Rectal smooth muscle tissue (tissue), 1 donor: Measurements from ENCODE around the gene ZSWIM6.

Source experiments
- H3K27ac ChIP-seq: one replicate; pipeline ENCODE4 v1.7.0; 2013; ENCODE audit warnings: low read depth, low read length, inconsistent platforms
- H3K27me3 ChIP-seq: one replicate; pipeline ENCODE4 v1.7.0; 2013; ENCODE audit warnings: low read length; ENCODE audit not compliant: control insufficient read depth, insufficient read depth
- H3K36me3 ChIP-seq: one replicate; pipeline ENCODE4 v1.7.0; 2013; ENCODE audit warnings: low read length; ENCODE audit not compliant: control insufficient read depth, insufficient read depth
- H3K4me1 ChIP-seq: one replicate; pipeline ENCODE4 v1.7.0; 2013; ENCODE audit warnings: low read length; ENCODE audit not compliant: control insufficient read depth, insufficient read depth
- H3K4me3 ChIP-seq: one replicate; pipeline ENCODE4 v1.7.0; 2013; ENCODE audit warnings: low read length
- H3K9ac ChIP-seq: one replicate; pipeline ENCODE4 v1.7.0; 2013; ENCODE audit warnings: low read length

ZSWIM6 gene

GRCh38 chr5:61331407-61332357 is at the start of gene ZSWIM6:
Gene ZSWIM6, plus strand, starts transcription at chr5:61332258. Its CDS starts 15 bp downstream, at chr5:61332273.
- Histone ChIP-seq H3K4me3 (peak within 1 kb of the TSS; percentile 94), H3K4me1 (peaks cover 19% of the 10 kb centered on the region), H3K9ac (peak within 1 kb of the TSS; percentile 94), H3K27me3 (no peaks in the 10 kb centered on the region), H3K36me3 (no peaks in the 10 kb centered on the region), H3K27ac (peak within 1 kb of the TSS; percentile 94)

GRCh38 chr5:61283471-61283870 is 48.6 kb upstream of the ZSWIM6 start:
- H3K9ac ChIP-seq: no peak overlapping the region

GRCh38 chr5:61285531-61285930 is 46.5 kb upstream of the ZSWIM6 start:
- Histone ChIP-seq H3K4me1 (peaks cover 6% of the 10 kb centered on the region), H3K27ac (no peak overlapping the region), H3K36me3 (no peaks in the 10 kb centered on the region), H3K9ac (no peak overlapping the region), H3K4me3 (no peak overlapping the region), H3K27me3 (no peaks in the 10 kb centered on the region)

More at GRCh38 chr5:61283471-61283870, 48.6 kb upstream of the ZSWIM6 start:
- Histone ChIP-seq H3K27ac (no peak overlapping the region), H3K4me3 (no peak overlapping the region), H3K4me1 (peaks cover 10% of the 10 kb centered on the region), H3K36me3 (no peaks in the 10 kb centered on the region), H3K27me3 (no peaks in the 10 kb centered on the region)

GRCh38 chr5:61286446-61287132 is 45.5 kb upstream of the ZSWIM6 start:
- Histone ChIP-seq H3K9ac (no peak overlapping the region), H3K4me3 (no peak overlapping the region), H3K27me3 (no peaks in the 10 kb centered on the region), H3K4me1 (peaks cover 4% of the 10 kb centered on the region), H3K36me3 (no peaks in the 10 kb centered on the region), H3K27ac (no peak overlapping the region)

GRCh38 chr5:61287474-61287873 is 44.6 kb upstream of the ZSWIM6 start:
- Histone ChIP-seq H3K27ac (no peak overlapping the region), H3K27me3 (no peaks in the 10 kb centered on the region), H3K9ac (no peak overlapping the region), H3K36me3 (no peaks in the 10 kb centered on the region), H3K4me3 (no peak overlapping the region), H3K4me1 (peaks cover 4% of the 10 kb centered on the region)

DNA sequence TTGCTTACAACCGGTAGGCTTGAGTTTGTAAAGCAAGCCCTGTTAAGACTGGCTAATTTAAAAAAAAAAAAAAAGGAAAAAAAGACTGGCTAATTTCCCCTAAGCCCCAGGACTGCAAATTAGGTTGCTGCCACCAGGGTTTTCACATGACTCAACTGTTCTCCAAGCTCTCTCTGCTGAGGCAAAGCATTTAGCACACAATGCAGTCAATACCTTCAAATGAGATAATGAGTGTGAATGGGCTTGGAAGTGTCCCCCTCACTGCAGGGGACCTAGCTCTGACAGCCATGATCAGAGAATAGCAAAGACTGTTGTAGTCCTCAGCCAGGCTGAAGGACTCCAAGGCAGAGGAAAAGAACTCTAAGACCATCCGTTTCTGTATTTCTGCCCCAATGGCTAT is 42.8 kb upstream of the ZSWIM6 start:
- Histone ChIP-seq H3K27ac (no peak overlapping the region), H3K9ac (no peak overlapping the region), H3K27me3 (no peaks in the 10 kb centered on the region), H3K4me1 (peaks cover 4% of the 10 kb centered on the region), H3K4me3 (no peak overlapping the region), H3K36me3 (no peaks in the 10 kb centered on the region)

- no peak overlapping the region for H3K27ac ChIP-seq
- H3K4me3 ChIP-seq: no peak overlapping the region
- no peaks in the 10 kb centered on the region for H3K27me3 ChIP-seq
- H3K36me3 ChIP-seq: no peaks in the 10 kb centered on the region
- no peak overlapping the region for H3K9ac ChIP-seq
- H3K4me1 ChIP-seq: peaks cover 4% of the 10 kb centered on the region
These were observed 42.3 kb upstream of the ZSWIM6 start for GRCh38 chr5:61289669-61290306.

DNA sequence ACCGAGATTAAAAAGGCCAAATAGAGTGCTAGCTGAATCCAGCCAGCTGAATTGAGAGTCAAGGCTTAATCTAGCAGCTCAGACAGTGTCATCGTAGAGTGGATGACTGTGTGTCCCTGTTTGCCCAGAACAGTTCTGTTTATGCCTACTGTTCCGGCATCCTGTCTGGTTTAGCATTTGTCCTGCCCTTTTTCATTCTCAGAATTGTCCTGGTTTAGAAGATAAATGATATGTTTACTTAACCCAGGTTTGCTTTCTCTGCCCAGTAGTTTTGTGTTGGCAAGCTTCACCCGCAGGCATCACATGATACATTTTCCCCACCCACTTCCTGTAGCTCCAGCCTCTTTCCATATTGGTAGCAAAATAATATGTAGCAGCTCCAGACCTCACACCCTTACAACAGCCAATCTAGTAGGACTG is 41.3 kb upstream of the ZSWIM6 start:
- no peak overlapping the region for H3K4me3 ChIP-seq
- no peaks in the 10 kb centered on the region for H3K27me3 ChIP-seq
- peaks cover 4% of the 10 kb centered on the region for H3K4me1 ChIP-seq
- peak overlapping the region; percentile 77 for H3K27ac ChIP-seq
- no peaks in the 10 kb centered on the region for H3K36me3 ChIP-seq
- H3K9ac ChIP-seq: no peak overlapping the region

DNA sequence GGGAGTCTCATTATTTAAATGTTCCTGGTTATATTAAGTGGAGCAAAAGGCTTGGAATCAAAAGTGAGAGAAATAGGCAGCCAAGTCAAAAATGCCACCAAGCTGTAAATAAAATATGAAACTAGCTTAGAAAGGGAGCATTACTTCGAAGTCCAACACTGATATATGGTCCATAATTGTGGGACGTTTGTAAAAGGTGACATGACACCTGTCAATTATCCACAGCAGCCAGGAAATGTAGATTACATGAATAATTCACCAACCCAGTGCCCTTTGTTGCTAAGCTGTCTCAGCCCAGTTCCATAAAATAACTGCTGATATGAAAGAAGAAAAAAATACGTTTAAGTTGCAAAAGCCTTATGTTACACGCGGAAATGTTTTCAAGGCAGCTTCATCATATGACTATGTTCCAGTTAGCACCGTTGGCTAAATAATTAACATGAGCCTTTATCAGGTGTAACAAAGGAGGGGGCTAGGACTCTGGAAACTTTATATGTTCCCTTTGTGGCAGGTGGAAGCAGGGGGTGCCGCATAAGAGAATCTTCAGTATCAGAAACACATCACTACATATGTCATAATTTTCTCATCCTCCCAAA is 39.9 kb upstream of the ZSWIM6 start:
- Histone ChIP-seq H3K27me3 (no peaks in the 10 kb centered on the region), H3K9ac (no peak overlapping the region), H3K4me1 (peaks cover 4% of the 10 kb centered on the region), H3K4me3 (no peak overlapping the region), H3K27ac (no peak overlapping the region), H3K36me3 (no peaks in the 10 kb centered on the region)

DNA sequence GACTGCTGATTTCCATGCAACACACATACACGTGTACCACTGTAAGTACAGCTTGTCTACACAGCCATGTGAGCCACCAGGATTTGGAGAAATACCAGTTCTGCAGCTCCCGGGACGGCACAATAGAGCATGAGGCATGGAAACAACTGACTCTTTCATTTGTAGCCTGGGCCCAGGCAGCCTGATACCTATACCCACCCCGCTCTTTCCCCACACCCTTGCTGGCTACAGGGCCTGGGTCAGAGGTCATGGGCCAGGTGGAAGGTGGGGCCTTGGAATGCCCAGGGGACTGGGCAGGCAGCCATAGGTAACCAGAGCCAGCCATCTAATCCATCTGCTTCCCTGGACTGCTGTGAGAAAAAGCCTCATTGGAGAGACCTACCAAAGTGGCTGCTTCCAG is 39.0 kb upstream of the ZSWIM6 start:
- no peak overlapping the region for H3K9ac ChIP-seq

DNA sequence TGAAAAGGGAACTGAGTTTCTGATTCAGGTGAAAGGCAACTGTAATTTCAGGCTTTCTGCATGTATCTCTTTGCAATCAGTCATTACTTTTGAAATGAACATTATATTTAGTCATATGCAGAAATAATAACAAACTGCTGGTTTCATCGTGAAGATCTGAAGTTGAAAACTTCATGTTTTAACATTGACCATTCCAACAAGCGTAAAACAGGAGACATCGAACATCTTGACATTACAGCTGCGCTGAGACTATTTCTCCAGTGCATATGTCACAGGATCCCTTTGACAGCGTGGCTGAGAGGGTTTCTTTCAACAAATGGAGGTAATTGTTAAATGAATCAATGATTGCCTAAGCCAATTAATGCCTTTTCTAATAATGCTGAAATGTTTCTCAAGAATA is 38.2 kb upstream of the ZSWIM6 start:
- H3K36me3 ChIP-seq: no peaks in the 10 kb centered on the region
- peaks cover 4% of the 10 kb centered on the region for H3K4me1 ChIP-seq
- H3K27me3 ChIP-seq: no peaks in the 10 kb centered on the region
- no peak overlapping the region for H3K4me3 ChIP-seq
- no peak overlapping the region for H3K9ac ChIP-seq
- no peak overlapping the region for H3K27ac ChIP-seq

More for the DNA sequence above, 39.0 kb upstream of the ZSWIM6 start:
- no peak overlapping the region for H3K27ac ChIP-seq
- H3K4me3 ChIP-seq: no peak overlapping the region
- no peaks in the 10 kb centered on the region for H3K36me3 ChIP-seq
- no peaks in the 10 kb centered on the region for H3K27me3 ChIP-seq
- H3K4me1 ChIP-seq: peaks cover 4% of the 10 kb centered on the region

- H3K9ac ChIP-seq: no peak overlapping the region
- H3K4me1 ChIP-seq: peaks cover 4% of the 10 kb centered on the region
- H3K36me3 ChIP-seq: no peaks in the 10 kb centered on the region
- H3K27me3 ChIP-seq: no peaks in the 10 kb centered on the region
- no peak overlapping the region for H3K4me3 ChIP-seq
- no peak overlapping the region for H3K27ac ChIP-seq
These were observed 36.7 kb upstream of the ZSWIM6 start for GRCh38 chr5:61295365-61295764.
